H1 (cell line): Measurements from ENCODE around the gene ENO4. TPM values are rescaled to one million over a fixed set of nuclear protein-coding genes. Genes with fewer than 3 reads are reported as not detected.

Experiments used
- CTCF ChIA-PET: fragments of 300-600 bp; sonication (Branson Sonifier 250); formaldehyde crosslinking; loops from one replicate; lab custom pipeline; 2021; ENCODE audit not compliant: partially characterized antibody; lab: Charles Lee
- POLR2A ChIA-PET: fragments of 300-600 bp; sonication (Branson Sonifier 250); formaldehyde crosslinking; loops from one replicate; lab custom pipeline; 2021; ENCODE audit warnings: inconsistent platforms; ENCODE audit not compliant: partially characterized antibody; lab: Charles Lee
- DNase-seq, 2 experiments: peaks; one replicate each; pipeline versions ENCODE4 v3.0.0 to v3.0.0-alpha.2; 2010 to 2022; ENCODE audit warnings: low spot score in 2 of 2, low read depth in 1 of 2, mixed read lengths in 1 of 2
- FAIRE-seq: peaks from 2 replicates; lab custom pipeline; 2011; peaks lifted over from hg19 to GRCh38; lab: Jason Lieb, UNC
- H2AFZ ChIP-seq: 2 replicates; pipeline ENCODE4 v1.8.1; 2012; ENCODE audit warnings: low read length, inconsistent platforms
- H2AK5ac ChIP-seq: 2 replicates; pipeline ENCODE4 v1.6.1; 2013; ENCODE audit warnings: low read depth, low read length
- H2BK120ac ChIP-seq: replicated peaks from 2 replicates; pipeline ENCODE3; 2013; ENCODE audit warnings: low read depth, low read length, inconsistent platforms
- H2BK12ac ChIP-seq: 2 replicates; pipeline ENCODE4 v1.6.1; 2013; ENCODE audit warnings: low read depth, low read length
- H2BK15ac ChIP-seq: 2 replicates; pipeline ENCODE4 v1.6.1; 2013; ENCODE audit warnings: low read length
- H2BK20ac ChIP-seq: 2 replicates; pipeline ENCODE4 v1.6.1; 2013; ENCODE audit warnings: low read length
- H2BK5ac ChIP-seq: 2 replicates; pipeline ENCODE4 v1.6.1; 2013; ENCODE audit warnings: low read depth, low read length
- H3K14ac ChIP-seq: 2 replicates; pipeline ENCODE4 v1.6.1; 2013; ENCODE audit warnings: inconsistent platforms; ENCODE audit not compliant: insufficient read length
- H3K18ac ChIP-seq: 2 replicates; pipeline ENCODE4 v1.6.1; 2013; ENCODE audit warnings: low read length; ENCODE audit errors: extremely low read depth
- H3K23ac ChIP-seq: 2 replicates; pipeline ENCODE4 v1.6.1; 2013; ENCODE audit warnings: inconsistent platforms; ENCODE audit not compliant: insufficient read length
- H3K23me2 ChIP-seq: 2 replicates; pipeline ENCODE4 v1.6.1; 2013; ENCODE audit warnings: low read depth, low read length
- H3K27ac ChIP-seq: 2 replicates; pipeline ENCODE4 v1.6.1; 2011; ENCODE audit warnings: low read depth, low read length, inconsistent platforms
- H3K27me3 ChIP-seq, 4 experiments: replicated peaks in 1 of 4; 1 replicate in 1 of 4; 2 replicates in 3 of 4; pipeline versions ENCODE4 v1.6.1 to v1.8.1; 2011 to 2013; ENCODE audit warnings: low read length in 3 of 4, mild to moderate bottlenecking in 3 of 4, inconsistent platforms in 2 of 4, mixed read lengths in 2 of 4, moderate library complexity in 1 of 4; ENCODE audit not compliant: control insufficient read depth in 3 of 4, insufficient read depth in 3 of 4; ENCODE audit errors: extremely low read depth in 1 of 4
- H3K36me3 ChIP-seq, 4 experiments: 2 replicates each; pipeline versions ENCODE4 v1.6.1 to v1.8.1; 2011 to 2013; ENCODE audit warnings: mild to moderate bottlenecking in 4 of 4, low read length in 3 of 4, moderate library complexity in 2 of 4, control low read depth in 1 of 4, inconsistent platforms in 1 of 4; ENCODE audit not compliant: insufficient read depth in 4 of 4, control insufficient read depth in 2 of 4
- H3K4ac ChIP-seq: replicated peaks from 2 replicates; pipeline ENCODE3; 2013; ENCODE audit warnings: low read length, low read depth, mixed read lengths, inconsistent platforms; ENCODE audit not compliant: insufficient read length
- H3K4me1 ChIP-seq, 4 experiments: replicated peaks in 1 of 4; 1 replicate in 1 of 4; 2 replicates in 3 of 4; pipeline versions ENCODE4 v1.6.1 to v1.8.1; 2011 to 2013; ENCODE audit warnings: low read length in 3 of 4, inconsistent platforms in 2 of 4, mixed read lengths in 1 of 4; ENCODE audit not compliant: insufficient read depth in 4 of 4, control insufficient read depth in 3 of 4
- H3K4me2 ChIP-seq, 2 experiments: 2 replicates each; pipeline versions ENCODE4 v1.6.1 to v1.8.1; 2011 to 2013; ENCODE audit warnings: low read depth in 2 of 2, low read length in 2 of 2, control low read depth in 1 of 2, inconsistent platforms in 1 of 2, mild to moderate bottlenecking in 1 of 2; ENCODE audit not compliant: insufficient read depth in 1 of 2
- H3K4me3 ChIP-seq, 4 experiments: fragments of 200-600, 300-600 bp in 1 of 4; sonication (generic), shearing (Covaris generic), sonication (Bioruptor Twin) in 1 of 4; 2 replicates each; pipeline versions ENCODE4 v1.5.1 to v1.8.1; 2011 to 2016; ENCODE audit warnings: low read length in 4 of 4, low read depth in 3 of 4, control low read depth in 2 of 4, inconsistent platforms in 2 of 4, mild to moderate bottlenecking in 2 of 4, mixed read lengths in 1 of 4, moderate library complexity in 1 of 4; ENCODE audit not compliant: insufficient read depth in 2 of 4; ENCODE audit errors: extremely low read depth in 1 of 4
- H3K56ac ChIP-seq: replicated peaks from 2 replicates; pipeline ENCODE3; 2013; ENCODE audit warnings: low read depth, mild to moderate bottlenecking, mixed read lengths, low read length, inconsistent platforms; ENCODE audit not compliant: insufficient read length
- H3K79me1 ChIP-seq: 2 replicates; pipeline ENCODE4 v1.6.1; 2013; ENCODE audit warnings: low read depth, low read length, control low read depth
- H3K79me2 ChIP-seq, 2 experiments: 2 replicates each; pipeline versions ENCODE4 v1.6.1 to v1.8.1; 2012 to 2013; ENCODE audit warnings: low read length in 2 of 2, mild to moderate bottlenecking in 2 of 2, inconsistent platforms in 1 of 2; ENCODE audit not compliant: insufficient read depth in 2 of 2, control insufficient read depth in 1 of 2
- H3K9ac ChIP-seq, 4 experiments: replicated peaks in 1 of 4; 1 replicate in 1 of 4; 2 replicates in 3 of 4; pipeline versions ENCODE4 v1.6.1 to v1.8.1; 2011 to 2013; ENCODE audit warnings: low read depth in 3 of 4, low read length in 3 of 4, control low read depth in 2 of 4, mild to moderate bottlenecking in 2 of 4, moderate library complexity in 2 of 4, inconsistent platforms in 1 of 4; ENCODE audit errors: extremely low read depth in 1 of 4
- H3K9me3 ChIP-seq, 2 experiments: 2 replicates each; pipeline versions ENCODE4 v1.6.1 to v1.8.1; 2012 to 2013; ENCODE audit warnings: mild to moderate bottlenecking in 2 of 2, moderate library complexity in 2 of 2, control low read depth in 1 of 2, inconsistent platforms in 1 of 2, low read depth in 1 of 2, low read length in 1 of 2, mixed read lengths in 1 of 2; ENCODE audit not compliant: insufficient read depth in 2 of 2
- H4K20me1 ChIP-seq, 2 experiments: replicated peaks in 1 of 2; 2 replicates each; pipeline versions ENCODE3 to v1.8.1; 2011 to 2013; ENCODE audit warnings: inconsistent platforms in 2 of 2, low read length in 2 of 2, mild to moderate bottlenecking in 1 of 2; ENCODE audit not compliant: insufficient read depth in 2 of 2, control insufficient read depth in 1 of 2
- H4K5ac ChIP-seq: 2 replicates; pipeline ENCODE4 v1.6.1; 2013; ENCODE audit warnings: low read length, low read depth, mixed read lengths, inconsistent platforms; ENCODE audit not compliant: insufficient read length
- H4K8ac ChIP-seq: 2 replicates; pipeline ENCODE4 v1.8.0; 2013; ENCODE audit warnings: mild to moderate bottlenecking, moderate library complexity, low read length, inconsistent platforms; ENCODE audit not compliant: insufficient read depth; ENCODE audit errors: extremely low read depth
- H4K91ac ChIP-seq: replicated peaks from 2 replicates; pipeline ENCODE3; 2013; ENCODE audit warnings: low read length, mixed read lengths, inconsistent platforms; ENCODE audit not compliant: insufficient read length
- CBX5 ChIP-seq: fragments of 300-800, 300-1000 bp; sonication (generic); IDR thresholded peaks from 2 replicates; pipeline ENCODE4 v1.7.1; 2016; ENCODE audit warnings: antibody characterized with exemption, low read length, low read depth
- CBX8 ChIP-seq: fragments of 300-800, 300-1000 bp; sonication (generic); IDR thresholded peaks from 2 replicates; pipeline ENCODE4 v1.7.1; 2016; ENCODE audit warnings: low read depth, low read length, borderline replicate concordance
- CEBPB ChIP-seq: IDR thresholded peaks from 2 replicates; pipeline ENCODE4 v1.6.1; 2012; ENCODE audit warnings: low read depth, low read length
- CHD1 ChIP-seq: IDR thresholded peaks from 2 replicates; pipeline ENCODE4 v1.6.1; 2012; ENCODE audit warnings: low read depth, low read length, improper control_type of control experiment
- CREB1 ChIP-seq: IDR thresholded peaks from 2 replicates; pipeline ENCODE4 v1.6.1; 2012; ENCODE audit warnings: inconsistent platforms
- JUND ChIP-seq: IDR thresholded peaks from 2 replicates; pipeline ENCODE4 v1.6.1; 2011; ENCODE audit warnings: mild to moderate bottlenecking, improper control_type of control experiment, low read length
- NRF1 ChIP-seq: IDR thresholded peaks from 2 replicates; pipeline ENCODE4 v1.6.1; 2011; ENCODE audit warnings: mild to moderate bottlenecking, low read depth, low read length, improper control_type of control experiment
- POLR2AphosphoS5 ChIP-seq: IDR thresholded peaks from 2 replicates; pipeline ENCODE4 v1.6.1; 2011; ENCODE audit warnings: low read depth, low read length
- SP1 ChIP-seq: IDR thresholded peaks from 2 replicates; pipeline ENCODE4 v1.6.1; 2011; ENCODE audit warnings: low read depth, low read length
- TAF1 ChIP-seq: IDR thresholded peaks from 2 replicates; pipeline ENCODE4 v1.6.1; 2011; ENCODE audit warnings: mild to moderate bottlenecking, low read depth, low read length
- TBP ChIP-seq: IDR thresholded peaks from 2 replicates; pipeline ENCODE4 v1.6.1; 2011; ENCODE audit warnings: low read depth, low read length, improper control_type of control experiment
- ZNF274 ChIP-seq: IDR thresholded peaks from 2 replicates; pipeline ENCODE4 v1.7.0; 2012; ENCODE audit warnings: low read length, borderline replicate concordance; ENCODE audit errors: extremely low read depth
- WGBS, 2 experiments: shearing (Covaris generic) in 1 of 2; methylation state at CpG; one replicate each; pipeline versions ENCODE4 v1.1.6 to v1.1.7; 2013 to 2015; ENCODE audit warnings: low lambda C conversion rate in 2 of 2, mixed read lengths in 2 of 2, inconsistent platforms in 1 of 2, low coverage in 1 of 2, missing lambda C conversion rate in 1 of 2; ENCODE audit not compliant: insufficient replicate concordance in 2 of 2, insufficient coverage in 1 of 2, insufficient read length in 1 of 2; ENCODE audit errors: extremely low coverage in 1 of 2, missing lambda C conversion rate in 1 of 2; 5-methylcytosine and 5-hydroxymethylcytosine counted together
- polyA plus RNA-seq, 7 experiments: library from polyadenylated mRNA; depleted of rRNA in 3 of 7; stranded (reverse) in 5 of 7; unstranded in 2 of 7; fragments of >200 nt in 5 of 7; fragments of 200-250 nt in 2 of 7; gene quantifications; 1 replicate in 5 of 7; 2 replicates in 1 of 7; 4 replicates in 1 of 7; pipeline versions ENCODE4 v1.2.1 to v1.2.3, GENCODE V29; 2011 to 2013; ENCODE audit warnings: missing spikeins in 2 of 7, mixed read lengths in 2 of 7
- total RNA-seq: library from RNA; stranded (reverse); fragmentation: NEBNext Ultra II Directional; extraction: Animal tissue kit (Norgen Biotek cat#: 25700); gene quantifications from 2 replicates; pipeline ENCODE4 v1.2.1, GENCODE V29; 2021
- TF ChIP-seq, protein P1 (sequence below), 3 experiments: IDR thresholded peaks; 1 replicate in 2 of 3; 2 replicates in 1 of 3; pipeline versions ENCODE4 v1.5.1 to v1.6.1; 2011; ENCODE audit warnings: low read length in 3 of 3, mild to moderate bottlenecking in 3 of 3, inconsistent platforms in 2 of 3, low read depth in 1 of 3, moderate library complexity in 1 of 3; ENCODE audit not compliant: insufficient read depth in 1 of 3; ENCODE audit errors: control extremely low read depth in 1 of 3

The ENO4 gene
- total and polyA plus RNA-seq, 2 of the 8 experiments (the other 6 are each of a cell fraction or from before 2014, with no cell fraction given), result 0.77 TPM; not detected in 1

GRCh38 chr10:116845823-116846222, 3.5 kb upstream of the ENO4 start:
- no peaks in the 10 kb centered on the region for H3K36me3 ChIP-seq
- H4K5ac ChIP-seq, result no peak overlapping the region
- WGBS, 2 experiments, result 74% methylated on average over 2 of the region's 2 CpGs; no CpG with 5 or more reads in 1 of the 2 experiments
- no peak overlapping the region for H2BK15ac ChIP-seq
- no peak overlapping the region for H2BK120ac ChIP-seq
- no peaks in the 10 kb centered on the region for H3K79me1 ChIP-seq
- peaks cover 14% of the 10 kb centered on the region for H3K23me2 ChIP-seq
- H4K91ac ChIP-seq, result no peak overlapping the region
- H2BK20ac ChIP-seq, result no peak overlapping the region
- no peak overlapping the region for H3K4ac ChIP-seq
- no peak overlapping the region for H3K4me2 ChIP-seq
- FAIRE-seq (no peak), DNase-seq (no peak)
- H2BK12ac ChIP-seq, result no peak overlapping the region
- no peaks in the 10 kb centered on the region for H3K9me3 ChIP-seq
- H3K4me3 ChIP-seq, result no peak overlapping the region
- ChIA-PET CTCF (interaction anchor here (0.5 to 1.0 kb wide), 4 partner anchors 9 to 137 kb away, joined by 3 read pairs; no protein-coding TSS in a partner anchor), POLR2A (interaction anchor here (0.7 kb wide), 1 partner anchor 40 kb away, joined by 3 read pairs; no protein-coding TSS in a partner anchor)
- no peak overlapping the region for H4K8ac ChIP-seq
- no peak overlapping the region for H3K27ac ChIP-seq
- H3K9ac ChIP-seq, result no peak overlapping the region
- no peaks in the 10 kb centered on the region for H3K79me2 ChIP-seq
- H2AFZ ChIP-seq, result no peak overlapping the region
- TF ChIP-seq CHD1 (no peak), SP1 (no peak), TAF1 (no peak), NRF1 (no peak), TBP (no peak), CBX5 (no peak), JUND (no peak), ZNF274 (no peak), POLR2AphosphoS5 (no peak), CEBPB (no peak), CBX8 (no peak), CREB1 (no peak)
- TF ChIP-seq, protein P1, sequence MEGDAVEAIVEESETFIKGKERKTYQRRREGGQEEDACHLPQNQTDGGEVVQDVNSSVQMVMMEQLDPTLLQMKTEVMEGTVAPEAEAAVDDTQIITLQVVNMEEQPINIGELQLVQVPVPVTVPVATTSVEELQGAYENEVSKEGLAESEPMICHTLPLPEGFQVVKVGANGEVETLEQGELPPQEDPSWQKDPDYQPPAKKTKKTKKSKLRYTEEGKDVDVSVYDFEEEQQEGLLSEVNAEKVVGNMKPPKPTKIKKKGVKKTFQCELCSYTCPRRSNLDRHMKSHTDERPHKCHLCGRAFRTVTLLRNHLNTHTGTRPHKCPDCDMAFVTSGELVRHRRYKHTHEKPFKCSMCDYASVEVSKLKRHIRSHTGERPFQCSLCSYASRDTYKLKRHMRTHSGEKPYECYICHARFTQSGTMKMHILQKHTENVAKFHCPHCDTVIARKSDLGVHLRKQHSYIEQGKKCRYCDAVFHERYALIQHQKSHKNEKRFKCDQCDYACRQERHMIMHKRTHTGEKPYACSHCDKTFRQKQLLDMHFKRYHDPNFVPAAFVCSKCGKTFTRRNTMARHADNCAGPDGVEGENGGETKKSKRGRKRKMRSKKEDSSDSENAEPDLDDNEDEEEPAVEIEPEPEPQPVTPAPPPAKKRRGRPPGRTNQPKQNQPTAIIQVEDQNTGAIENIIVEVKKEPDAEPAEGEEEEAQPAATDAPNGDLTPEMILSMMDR (IDR thresholded peaks at IDR 0.05; ENCODE audit: control extremely low read depth in 1 of 3, insufficient read depth in 1 of 3, low read depth in 1 of 3, low read length in 3 of 3), result no peak
- H3K4me1 ChIP-seq, result peaks cover 7 to 23% (median 15%) of the 10 kb centered on the region in 4 experiments; a peak in 5 of 7 replicates
- no peaks in the 10 kb centered on the region for H4K20me1 ChIP-seq
- no peak overlapping the region for H3K23ac ChIP-seq
- no peak overlapping the region for H3K56ac ChIP-seq
- no peak overlapping the region for H3K14ac ChIP-seq
- peaks cover 0 to 10% (median 2%) of the 10 kb centered on the region in 4 experiments; a peak in 2 of 7 replicates for H3K27me3 ChIP-seq
- H3K18ac ChIP-seq, result no peak overlapping the region
- H2BK5ac ChIP-seq, result no peak overlapping the region
- H2AK5ac ChIP-seq, result no peak overlapping the region
